H1 (cell line): ENCODE results near the gene SLC66A3. TPM values are rescaled to one million over a fixed set of nuclear protein-coding genes. Genes with fewer than 3 reads are reported as not detected.

Experiments used
- CTCF ChIA-PET: fragments of 300-600 bp; sonication (Branson Sonifier 250); formaldehyde crosslinking; loops from one replicate; lab custom pipeline; 2021; ENCODE audit not compliant: partially characterized antibody; lab: Charles Lee
- POLR2A ChIA-PET: fragments of 300-600 bp; sonication (Branson Sonifier 250); formaldehyde crosslinking; loops from one replicate; lab custom pipeline; 2021; ENCODE audit warnings: inconsistent platforms; ENCODE audit not compliant: partially characterized antibody; lab: Charles Lee
- DNase-seq, 2 experiments: peaks; one replicate each; pipeline versions ENCODE4 v3.0.0 to v3.0.0-alpha.2; 2010 to 2022; ENCODE audit warnings: low spot score in 2 of 2, low read depth in 1 of 2, mixed read lengths in 1 of 2
- FAIRE-seq: peaks from 2 replicates; lab custom pipeline; 2011; peaks lifted over from hg19 to GRCh38; lab: Jason Lieb, UNC
- H2AFZ ChIP-seq: 2 replicates; pipeline ENCODE4 v1.8.1; 2012; ENCODE audit warnings: low read length, inconsistent platforms
- H2AK5ac ChIP-seq: 2 replicates; pipeline ENCODE4 v1.6.1; 2013; ENCODE audit warnings: low read depth, low read length
- H2BK120ac ChIP-seq: replicated peaks from 2 replicates; pipeline ENCODE3; 2013; ENCODE audit warnings: low read depth, low read length, inconsistent platforms
- H2BK12ac ChIP-seq: 2 replicates; pipeline ENCODE4 v1.6.1; 2013; ENCODE audit warnings: low read depth, low read length
- H2BK15ac ChIP-seq: 2 replicates; pipeline ENCODE4 v1.6.1; 2013; ENCODE audit warnings: low read length
- H2BK20ac ChIP-seq: 2 replicates; pipeline ENCODE4 v1.6.1; 2013; ENCODE audit warnings: low read length
- H2BK5ac ChIP-seq: 2 replicates; pipeline ENCODE4 v1.6.1; 2013; ENCODE audit warnings: low read depth, low read length
- H3K14ac ChIP-seq: 2 replicates; pipeline ENCODE4 v1.6.1; 2013; ENCODE audit warnings: inconsistent platforms; ENCODE audit not compliant: insufficient read length
- H3K18ac ChIP-seq: 2 replicates; pipeline ENCODE4 v1.6.1; 2013; ENCODE audit warnings: low read length; ENCODE audit errors: extremely low read depth
- H3K23ac ChIP-seq: 2 replicates; pipeline ENCODE4 v1.6.1; 2013; ENCODE audit warnings: inconsistent platforms; ENCODE audit not compliant: insufficient read length
- H3K23me2 ChIP-seq: 2 replicates; pipeline ENCODE4 v1.6.1; 2013; ENCODE audit warnings: low read depth, low read length
- H3K27ac ChIP-seq: 2 replicates; pipeline ENCODE4 v1.6.1; 2011; ENCODE audit warnings: low read depth, low read length, inconsistent platforms
- H3K27me3 ChIP-seq, 4 experiments: replicated peaks in 1 of 4; 1 replicate in 1 of 4; 2 replicates in 3 of 4; pipeline versions ENCODE4 v1.6.1 to v1.8.1; 2011 to 2013; ENCODE audit warnings: low read length in 3 of 4, mild to moderate bottlenecking in 3 of 4, inconsistent platforms in 2 of 4, mixed read lengths in 2 of 4, moderate library complexity in 1 of 4; ENCODE audit not compliant: control insufficient read depth in 3 of 4, insufficient read depth in 3 of 4; ENCODE audit errors: extremely low read depth in 1 of 4
- H3K36me3 ChIP-seq, 4 experiments: 2 replicates each; pipeline versions ENCODE4 v1.6.1 to v1.8.1; 2011 to 2013; ENCODE audit warnings: mild to moderate bottlenecking in 4 of 4, low read length in 3 of 4, moderate library complexity in 2 of 4, control low read depth in 1 of 4, inconsistent platforms in 1 of 4; ENCODE audit not compliant: insufficient read depth in 4 of 4, control insufficient read depth in 2 of 4
- H3K4ac ChIP-seq: replicated peaks from 2 replicates; pipeline ENCODE3; 2013; ENCODE audit warnings: low read length, low read depth, mixed read lengths, inconsistent platforms; ENCODE audit not compliant: insufficient read length
- H3K4me1 ChIP-seq, 4 experiments: replicated peaks in 1 of 4; 1 replicate in 1 of 4; 2 replicates in 3 of 4; pipeline versions ENCODE4 v1.6.1 to v1.8.1; 2011 to 2013; ENCODE audit warnings: low read length in 3 of 4, inconsistent platforms in 2 of 4, mixed read lengths in 1 of 4; ENCODE audit not compliant: insufficient read depth in 4 of 4, control insufficient read depth in 3 of 4
- H3K4me2 ChIP-seq, 2 experiments: 2 replicates each; pipeline versions ENCODE4 v1.6.1 to v1.8.1; 2011 to 2013; ENCODE audit warnings: low read depth in 2 of 2, low read length in 2 of 2, control low read depth in 1 of 2, inconsistent platforms in 1 of 2, mild to moderate bottlenecking in 1 of 2; ENCODE audit not compliant: insufficient read depth in 1 of 2
- H3K4me3 ChIP-seq, 4 experiments: fragments of 200-600, 300-600 bp in 1 of 4; sonication (generic), shearing (Covaris generic), sonication (Bioruptor Twin) in 1 of 4; 2 replicates each; pipeline versions ENCODE4 v1.5.1 to v1.8.1; 2011 to 2016; ENCODE audit warnings: low read length in 4 of 4, low read depth in 3 of 4, control low read depth in 2 of 4, inconsistent platforms in 2 of 4, mild to moderate bottlenecking in 2 of 4, mixed read lengths in 1 of 4, moderate library complexity in 1 of 4; ENCODE audit not compliant: insufficient read depth in 2 of 4; ENCODE audit errors: extremely low read depth in 1 of 4
- H3K56ac ChIP-seq: replicated peaks from 2 replicates; pipeline ENCODE3; 2013; ENCODE audit warnings: low read depth, mild to moderate bottlenecking, mixed read lengths, low read length, inconsistent platforms; ENCODE audit not compliant: insufficient read length
- H3K79me1 ChIP-seq: 2 replicates; pipeline ENCODE4 v1.6.1; 2013; ENCODE audit warnings: low read depth, low read length, control low read depth
- H3K79me2 ChIP-seq, 2 experiments: 2 replicates each; pipeline versions ENCODE4 v1.6.1 to v1.8.1; 2012 to 2013; ENCODE audit warnings: low read length in 2 of 2, mild to moderate bottlenecking in 2 of 2, inconsistent platforms in 1 of 2; ENCODE audit not compliant: insufficient read depth in 2 of 2, control insufficient read depth in 1 of 2
- H3K9ac ChIP-seq, 4 experiments: replicated peaks in 1 of 4; 1 replicate in 1 of 4; 2 replicates in 3 of 4; pipeline versions ENCODE4 v1.6.1 to v1.8.1; 2011 to 2013; ENCODE audit warnings: low read depth in 3 of 4, low read length in 3 of 4, control low read depth in 2 of 4, mild to moderate bottlenecking in 2 of 4, moderate library complexity in 2 of 4, inconsistent platforms in 1 of 4; ENCODE audit errors: extremely low read depth in 1 of 4
- H3K9me3 ChIP-seq, 2 experiments: 2 replicates each; pipeline versions ENCODE4 v1.6.1 to v1.8.1; 2012 to 2013; ENCODE audit warnings: mild to moderate bottlenecking in 2 of 2, moderate library complexity in 2 of 2, control low read depth in 1 of 2, inconsistent platforms in 1 of 2, low read depth in 1 of 2, low read length in 1 of 2, mixed read lengths in 1 of 2; ENCODE audit not compliant: insufficient read depth in 2 of 2
- H4K20me1 ChIP-seq, 2 experiments: replicated peaks in 1 of 2; 2 replicates each; pipeline versions ENCODE3 to v1.8.1; 2011 to 2013; ENCODE audit warnings: inconsistent platforms in 2 of 2, low read length in 2 of 2, mild to moderate bottlenecking in 1 of 2; ENCODE audit not compliant: insufficient read depth in 2 of 2, control insufficient read depth in 1 of 2
- H4K5ac ChIP-seq: 2 replicates; pipeline ENCODE4 v1.6.1; 2013; ENCODE audit warnings: low read length, low read depth, mixed read lengths, inconsistent platforms; ENCODE audit not compliant: insufficient read length
- H4K8ac ChIP-seq: 2 replicates; pipeline ENCODE4 v1.8.0; 2013; ENCODE audit warnings: mild to moderate bottlenecking, moderate library complexity, low read length, inconsistent platforms; ENCODE audit not compliant: insufficient read depth; ENCODE audit errors: extremely low read depth
- H4K91ac ChIP-seq: replicated peaks from 2 replicates; pipeline ENCODE3; 2013; ENCODE audit warnings: low read length, mixed read lengths, inconsistent platforms; ENCODE audit not compliant: insufficient read length
- ATF3 ChIP-seq: IDR thresholded peaks from 2 replicates; pipeline ENCODE4 v1.6.1; 2011; ENCODE audit warnings: low read depth, mild to moderate bottlenecking, low read length; ENCODE audit not compliant: insufficient read depth
- BRCA1 ChIP-seq: IDR thresholded peaks from 2 replicates; pipeline ENCODE4 v1.6.1; 2012; ENCODE audit warnings: low read depth, low read length, improper control_type of control experiment
- EZH2 ChIP-seq: fragments of 200-600 bp; sonication (generic); IDR thresholded peaks from 2 replicates; pipeline ENCODE4 v1.7.1; 2012; ENCODE audit warnings: low read depth, mild to moderate bottlenecking, moderate library complexity, low read length, inconsistent platforms; ENCODE audit not compliant: severe bottlenecking
- GTF2F1 ChIP-seq: IDR thresholded peaks from 2 replicates; pipeline ENCODE4 v1.6.1; 2012; ENCODE audit warnings: low read depth, low read length, improper control_type of control experiment, borderline replicate concordance
- RBBP5 ChIP-seq: IDR thresholded peaks from 2 replicates; pipeline ENCODE4 v1.7.1; 2012; ENCODE audit warnings: low read depth, mild to moderate bottlenecking, inconsistent platforms, low read length, moderate library complexity, borderline replicate concordance
- RFX5 ChIP-seq: IDR thresholded peaks from 2 replicates; pipeline ENCODE4 v1.6.1; 2011; ENCODE audit warnings: low read depth, low read length, improper control_type of control experiment, borderline replicate concordance
- SIN3A ChIP-seq, 2 experiments: IDR thresholded peaks in 1 of 2; conservative IDR thresholded peaks in 1 of 2; 2 replicates each; pipeline ENCODE4 v1.6.1; 2011 to 2012; ENCODE audit warnings: low read length in 2 of 2, improper control_type of control experiment in 1 of 2, low read depth in 1 of 2, mild to moderate bottlenecking in 1 of 2
- TAF1 ChIP-seq: IDR thresholded peaks from 2 replicates; pipeline ENCODE4 v1.6.1; 2011; ENCODE audit warnings: mild to moderate bottlenecking, low read depth, low read length
- TAF7 ChIP-seq: optimal IDR thresholded peaks from 2 replicates; pipeline ENCODE3; 2011; ENCODE audit warnings: low read depth, mild to moderate bottlenecking, inconsistent platforms, low read length, moderate library complexity, borderline replicate concordance
- TCF12 ChIP-seq: IDR thresholded peaks from 2 replicates; pipeline ENCODE4 v1.6.1; 2011; ENCODE audit warnings: low read depth, mild to moderate bottlenecking, low read length
- USF2 ChIP-seq: IDR thresholded peaks from 2 replicates; pipeline ENCODE4 v1.6.1; 2011; ENCODE audit warnings: low read length, improper control_type of control experiment
- ZNF274 ChIP-seq: IDR thresholded peaks from 2 replicates; pipeline ENCODE4 v1.7.0; 2012; ENCODE audit warnings: low read length, borderline replicate concordance; ENCODE audit errors: extremely low read depth
- WGBS, 2 experiments: shearing (Covaris generic) in 1 of 2; methylation state at CpG; one replicate each; pipeline versions ENCODE4 v1.1.6 to v1.1.7; 2013 to 2015; ENCODE audit warnings: low lambda C conversion rate in 2 of 2, mixed read lengths in 2 of 2, inconsistent platforms in 1 of 2, low coverage in 1 of 2, missing lambda C conversion rate in 1 of 2; ENCODE audit not compliant: insufficient replicate concordance in 2 of 2, insufficient coverage in 1 of 2, insufficient read length in 1 of 2; ENCODE audit errors: extremely low coverage in 1 of 2, missing lambda C conversion rate in 1 of 2; 5-methylcytosine and 5-hydroxymethylcytosine counted together
- polyA plus RNA-seq, 7 experiments: library from polyadenylated mRNA; depleted of rRNA in 3 of 7; stranded (reverse) in 5 of 7; unstranded in 2 of 7; fragments of >200 nt in 5 of 7; fragments of 200-250 nt in 2 of 7; gene quantifications; 1 replicate in 5 of 7; 2 replicates in 1 of 7; 4 replicates in 1 of 7; pipeline versions ENCODE4 v1.2.1 to v1.2.3, GENCODE V29; 2011 to 2013; ENCODE audit warnings: missing spikeins in 2 of 7, mixed read lengths in 2 of 7
- total RNA-seq: library from RNA; stranded (reverse); fragmentation: NEBNext Ultra II Directional; extraction: Animal tissue kit (Norgen Biotek cat#: 25700); gene quantifications from 2 replicates; pipeline ENCODE4 v1.2.1, GENCODE V29; 2021

Gene SLC66A3
- total and polyA plus RNA-seq, 2 of the 8 experiments (the other 6 are each of a cell fraction or from before 2014, with no cell fraction given): 8.7 to 27.8 TPM

- WGBS, 2 experiments: 85% methylated on average over 5 of the region's 5 CpGs; no CpG with 5 or more reads in 1 of the 2 experiments
- Histone ChIP-seq H3K79me2 (no peaks in the 10 kb centered on the region), H2BK12ac (no peak overlapping the region), H3K18ac (no peak overlapping the region), H3K4me1 (no peaks in the 10 kb centered on the region), H3K27me3 (no peaks in the 10 kb centered on the region), H3K4ac (no peak overlapping the region), H3K56ac (no peak overlapping the region), H2BK20ac (no peak overlapping the region), H3K4me2 (no peak overlapping the region), H2BK15ac (no peak overlapping the region), H4K8ac (no peak overlapping the region), H3K79me1 (no peaks in the 10 kb centered on the region), H2BK120ac (no peak overlapping the region), H3K27ac (no peak overlapping the region), H4K5ac (no peak overlapping the region), H3K9ac (no peak overlapping the region), H3K4me3 (no peak overlapping the region), H2AK5ac (no peak overlapping the region), H3K36me3 (peaks cover 0 to 40% (median 6%) of the 10 kb centered on the region in 4 experiments; a peak in 5 of 8 replicates), H4K91ac (no peak overlapping the region), H4K20me1 (no peaks in the 10 kb centered on the region), H3K23ac (no peak overlapping the region), H2AFZ (no peak overlapping the region), H3K14ac (no peak overlapping the region), H3K23me2 (no peaks in the 10 kb centered on the region), H3K9me3 (no peaks in the 10 kb centered on the region), H2BK5ac (no peak overlapping the region)
- CTCF ChIA-PET: interaction anchor here (0.8 kb wide), 1 partner anchor 275 kb away, joined by 3 read pairs; no protein-coding TSS in a partner anchor
- POLR2A ChIA-PET: interaction anchor here (0.6 kb wide), 1 partner anchor 57 kb away, joined by 3 read pairs; no protein-coding TSS in a partner anchor
- DNase-seq: no peak
- FAIRE-seq: no peak
- TF ChIP-seq TAF7 (no peak), USF2 (no peak), GTF2F1 (no peak), EZH2 (no peak), ATF3 (no peak), BRCA1 (no peak), RFX5 (no peak), TCF12 (no peak), TAF1 (no peak), ZNF274 (no peak), SIN3A (conservative IDR thresholded peaks at IDR 0.05 in 1 of 2, IDR thresholded peaks at IDR 0.05 in 1 of 2; ENCODE audit: low read depth in 1 of 2, low read length in 2 of 2) (no peak), RBBP5 (no peak)
Observed at GRCh38 chr2:11201969-11202368, 46.7 kb downstream of the SLC66A3 start.
